ENCODE measurements around the gene HNF4A. TPM values are rescaled to one million over a fixed set of nuclear protein-coding genes. Genes with fewer than 3 reads are reported as not detected.

Gene HNF4A
- total and polyA plus RNA-seq, 2 of the 4 experiments (the other 2 are of a cell fraction): not detected

GRCh38 chr20:44350567-44350966, 4.9 kb upstream of the HNF4A start:
- POLR2A ChIA-PET (ENCODE audit: unreplicated experiment): no interaction called here
- no peaks in the 10 kb centered on the region for H3K4me1 ChIP-seq (ENCODE audit: control insufficient read depth, insufficient read depth, low read length)
- H2BK15ac ChIP-seq (ENCODE audit: low read depth, low read length): no peak overlapping the region
- no peak overlapping the region for H4K5ac ChIP-seq (ENCODE audit: low read depth, low read length)
- 70% methylated on average over 4 of the region's 6 CpGs; no CpG with 5 or more reads in 1 of the 2 experiments for WGBS, 2 experiments (ENCODE audit: extremely low coverage in 2 of 2, insufficient read length in 1 of 2)
- H3K9me3 ChIP-seq (ENCODE audit: control insufficient read depth, insufficient read depth, low read length): no peaks in the 10 kb centered on the region
- CTCF ChIA-PET: no interaction called here
- DNase-seq (no peak), ATAC-seq (ENCODE audit: low read depth) (no peak)
- H2BK5ac ChIP-seq (ENCODE audit: low read depth, low read length, poor library complexity, severe bottlenecking): no peak overlapping the region
- no peak overlapping the region for H4K91ac ChIP-seq (ENCODE audit: insufficient read depth, low read depth, low read length)
- H3K56ac ChIP-seq (ENCODE audit: extremely low read depth, insufficient read depth, low read length): no peak overlapping the region
- no peaks in the 10 kb centered on the region for H4K20me1 ChIP-seq (ENCODE audit: insufficient read depth, low read length)
- no peak overlapping the region for H3K4me2 ChIP-seq (ENCODE audit: low read depth, low read length)
- dilution Hi-C loops (cut with HindIII; ENCODE audit: low sequenced_read_pairs, unreplicated experiment): no loop called here
- H3K79me1 ChIP-seq (ENCODE audit: low read depth in 1 of 2, low read length in 2 of 2): no peaks in the 10 kb centered on the region
- in situ Hi-C loops (cut with MboI; ENCODE audit: low sequenced_read_pairs): no loop called here
- H3K4ac ChIP-seq (ENCODE audit: low read depth, low read length): no peak overlapping the region
- H3K27ac ChIP-seq (ENCODE audit: insufficient read depth, low read length): no peak overlapping the region
- H3K14ac ChIP-seq (replicated peaks; ENCODE audit: low read depth, low read length): no peak overlapping the region
- no TSS peak for BruUV-seq (replicated peaks)
- no peak overlapping the region for H2AFZ ChIP-seq (replicated peaks; ENCODE audit: low read length, poor library complexity)
- H2BK120ac ChIP-seq (ENCODE audit: low read depth, low read length): no peak overlapping the region
- TF ChIP-seq USF2 (IDR thresholded peaks at IDR 0.05; ENCODE audit: low read depth, low read length) (no peak), MAZ (IDR thresholded peaks at IDR 0.05; ENCODE audit: borderline replicate concordance, low read depth, low read length) (no peak), SMC3 (IDR thresholded peaks at IDR 0.05; ENCODE audit: low read depth, low read length) (no peak), CHD1 (IDR thresholded peaks at IDR 0.05; ENCODE audit: low read depth, low read length) (no peak), MXI1 (IDR thresholded peaks at IDR 0.05; ENCODE audit: borderline replicate concordance, low read depth, low read length) (no peak), RFX5 (IDR thresholded peaks at IDR 0.05; ENCODE audit: low read depth, low read length) (no peak), BHLHE40 (IDR thresholded peaks at IDR 0.05; ENCODE audit: low read depth, low read length) (no peak), FOS (IDR thresholded peaks at IDR 0.05; ENCODE audit: low read depth, low read length) (no peak), MAFK (IDR thresholded peaks at IDR 0.05; ENCODE audit: low read depth, low read length) (no peak), NFE2L2 (IDR thresholded peaks at IDR 0.05; ENCODE audit: low read depth, low read length) (no peak), CTCF (conservative IDR thresholded peaks at IDR 0.05; ENCODE audit: low read depth, low read length) (no peak)
- TF ChIP-seq, protein P1, sequence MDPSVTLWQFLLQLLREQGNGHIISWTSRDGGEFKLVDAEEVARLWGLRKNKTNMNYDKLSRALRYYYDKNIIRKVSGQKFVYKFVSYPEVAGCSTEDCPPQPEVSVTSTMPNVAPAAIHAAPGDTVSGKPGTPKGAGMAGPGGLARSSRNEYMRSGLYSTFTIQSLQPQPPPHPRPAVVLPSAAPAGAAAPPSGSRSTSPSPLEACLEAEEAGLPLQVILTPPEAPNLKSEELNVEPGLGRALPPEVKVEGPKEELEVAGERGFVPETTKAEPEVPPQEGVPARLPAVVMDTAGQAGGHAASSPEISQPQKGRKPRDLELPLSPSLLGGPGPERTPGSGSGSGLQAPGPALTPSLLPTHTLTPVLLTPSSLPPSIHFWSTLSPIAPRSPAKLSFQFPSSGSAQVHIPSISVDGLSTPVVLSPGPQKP (IDR thresholded peaks at IDR 0.05; ENCODE audit: borderline replicate concordance, low read depth, low read length): no peak
- no peak overlapping the region for H2BK20ac ChIP-seq (ENCODE audit: low read depth, low read length)
- no peaks in the 10 kb centered on the region for H3K9me1 ChIP-seq (ENCODE audit: insufficient read depth, low read length)
- H3K9ac ChIP-seq (ENCODE audit: low read depth, low read length): no peak overlapping the region
- H3K23ac ChIP-seq (ENCODE audit: low read depth, low read length): no peak overlapping the region
- H3K4me3 ChIP-seq (ENCODE audit: insufficient read depth, low read depth, low read length): no peak overlapping the region
- H2AK9ac ChIP-seq (replicated peaks; ENCODE audit: low read depth, low read length, poor library complexity): no peak overlapping the region
- H4K8ac ChIP-seq (ENCODE audit: low read depth in 2 of 2, low read length in 2 of 2): no peak overlapping the region
- no peak overlapping the region for H2AK5ac ChIP-seq (ENCODE audit: low read depth, low read length)
- no peaks in the 10 kb centered on the region for H3K36me3 ChIP-seq (ENCODE audit: control insufficient read depth, insufficient read depth, low read length)
- intact Hi-C loops (cut with micrococcal nuclease): no loop called here
- H3K27me3 ChIP-seq (ENCODE audit: control insufficient read depth, insufficient read depth, low read length): peaks cover 14% of the 10 kb centered on the region
- no peak overlapping the region for H3K18ac ChIP-seq (ENCODE audit: low read depth, low read length)
